GM18499 (cell line): ENCODE measurements around the gene ZNF488.

Source experiments
- ATAC-seq: cut with Tn5 transposase; IDR thresholded peaks from one replicate; pipeline ENCODE4 v1.9.1; 2021; ENCODE audit warnings: moderate number of reproducible peaks; ENCODE audit not compliant: insufficient read depth, unreplicated experiment

The ZNF488 gene

GRCh38 chr10:47317251-47317650 is 66.8 kb downstream of the ZNF488 start:
- ATAC-seq: no peak

DNA sequence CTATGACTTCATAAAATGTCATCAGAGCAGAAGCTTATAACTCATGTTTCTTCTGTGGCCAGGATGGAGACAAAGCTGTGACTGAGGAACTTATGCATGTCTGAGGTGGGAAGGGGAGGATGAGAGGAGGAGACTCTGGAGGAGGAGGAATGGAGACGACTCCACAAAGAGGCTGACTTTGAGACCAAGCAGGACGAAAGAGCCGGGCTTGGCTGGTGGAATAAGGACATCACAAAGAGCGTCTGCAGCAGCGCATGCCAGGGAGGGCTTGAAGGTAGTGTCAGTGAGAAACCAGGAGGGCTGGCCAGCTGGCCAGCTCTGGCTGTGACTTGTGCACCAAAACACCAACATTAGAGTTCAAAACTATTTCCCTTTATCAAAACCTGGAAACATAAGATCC is 68.0 kb downstream of the ZNF488 start:
- ATAC-seq: no peak
